Astrocyte (in vitro differentiated cells and primary cell): ENCODE data around the gene GAPVD1.

Experiments used
- CTCF ChIP-seq: IDR thresholded peaks from 2 replicates; pipeline ENCODE4 v1.5.1; 2011; ENCODE audit warnings: low read depth, mild to moderate bottlenecking, inconsistent platforms, low read length, moderate library complexity; ENCODE audit not compliant: insufficient read depth
- EZH2 ChIP-seq: IDR thresholded peaks from 2 replicates; pipeline ENCODE4 v1.6.1; 2012; ENCODE audit warnings: mild to moderate bottlenecking, low read length, inconsistent platforms; ENCODE audit not compliant: insufficient read depth

- TF ChIP-seq CTCF, result no peak
- no peak for TF ChIP-seq EZH2
Measured at GRCh38 chr9:125330587-125330986, 69.0 kb downstream of the GAPVD1 start.
